Epithelial cell of proximal tubule (primary cell): Measurements from ENCODE around the gene EVI2A. TPM values are rescaled to one million over a fixed set of nuclear protein-coding genes. Genes with fewer than 3 reads are reported as not detected.

ENCODE experiments used
- total RNA-seq: library from RNA; depleted of rRNA; stranded (reverse); fragments of >200 nt; gene quantifications from 2 replicates; pipeline ENCODE4 v1.2.3, GENCODE V29; 2015

The EVI2A gene
- total RNA-seq, 1 donor from 2014 or later = not detected

Other genes with a start within 250 kb of the EVI2A start
- gene NF1, start 226.6 kb downstream of the EVI2A start, total RNA-seq = 14.3 and 40.2 TPM in 2 replicates
- gene OMG, start 24.4 kb downstream of the EVI2A start, total RNA-seq = not detected in 2 replicates
- not detected in 2 replicates for gene EVI2B, start 7.6 kb downstream of the EVI2A start, total RNA-seq
- 9.1 and 15.1 TPM in 2 replicates for gene RAB11FIP4, start 70.1 kb upstream of the EVI2A start, total RNA-seq